LNCaP clone FGC (cell line): ENCODE data around the gene NOM1.

Experiments
- DNase-seq: peaks from one replicate; pipeline ENCODE4 v3.0.0-alpha.2; 2011; ENCODE audit warnings: low read depth
- H3K4me3 ChIP-seq: 2 replicates; pipeline ENCODE4 v1.5.1; 2011; ENCODE audit warnings: mild to moderate bottlenecking, low read depth, low read length, control low read depth
- CTCF ChIP-seq: IDR thresholded peaks from 2 replicates; pipeline ENCODE4 v1.5.1; 2012; ENCODE audit warnings: mild to moderate bottlenecking; ENCODE audit not compliant: control insufficient read depth, insufficient read depth; ENCODE audit errors: extremely low read depth

The NOM1 gene

DNA sequence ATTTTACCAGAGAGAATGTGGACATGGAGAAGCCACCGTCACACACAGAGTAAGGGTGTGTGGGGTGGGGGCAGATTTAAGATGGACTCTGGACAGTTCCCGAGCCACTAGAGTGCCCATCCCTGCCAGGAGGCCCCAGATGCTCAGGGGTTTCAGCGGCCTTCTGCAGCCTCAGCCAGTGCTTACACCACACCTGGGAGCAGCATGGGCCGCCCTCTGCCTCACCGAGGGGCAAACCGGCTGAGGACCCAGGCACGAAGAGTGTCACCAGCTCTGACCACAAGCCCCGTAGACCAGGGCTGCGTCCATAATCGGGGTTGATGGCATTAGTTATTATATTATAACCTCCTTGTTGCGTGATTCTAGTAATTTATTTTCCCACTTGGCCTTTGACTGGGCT is 67.6 kb downstream of the NOM1 start:
- no peak for TF ChIP-seq CTCF
- no peak overlapping the region for H3K4me3 ChIP-seq
- no peak for DNase-seq

GRCh38 chr7:157017603-157018327 is 68.3 kb downstream of the NOM1 start:
- TF ChIP-seq CTCF: no peak
- H3K4me3 ChIP-seq: no peak overlapping the region
- DNase-seq: no peak

DNA sequence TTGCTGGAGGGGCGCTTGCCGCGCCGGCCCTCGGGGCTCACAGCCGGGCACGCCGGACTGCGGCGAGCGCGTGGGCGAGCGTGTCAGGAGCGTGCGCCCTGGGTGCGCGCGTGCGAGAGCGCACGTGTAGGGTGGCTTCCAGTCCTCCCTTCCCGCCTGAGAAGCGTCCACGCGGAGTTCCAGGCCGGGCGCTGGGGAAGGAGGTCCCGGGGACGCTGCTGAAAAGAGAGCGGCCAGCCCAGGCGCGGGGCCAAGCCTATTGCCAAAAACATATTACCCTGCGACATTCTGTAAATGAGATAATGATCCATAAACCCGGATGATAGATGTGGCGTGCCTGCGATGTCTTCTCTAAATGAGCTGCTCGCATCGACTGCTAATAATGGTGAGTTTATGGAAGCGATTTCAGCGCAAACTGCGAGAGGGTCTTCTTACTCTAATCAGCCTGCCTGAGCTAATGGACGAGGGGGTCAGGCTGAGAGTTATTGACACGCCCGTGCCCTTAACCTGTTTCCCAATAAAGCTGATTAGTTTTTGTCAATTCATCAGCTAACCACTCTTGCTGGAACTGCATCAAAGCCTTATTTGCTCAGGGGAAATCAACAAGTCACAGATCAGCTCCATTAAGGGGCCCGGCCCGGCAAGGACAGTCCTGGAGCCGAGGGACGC is 69.0 kb downstream of the NOM1 start:
- no peak for DNase-seq
- TF ChIP-seq CTCF: no peak
- no peak overlapping the region for H3K4me3 ChIP-seq

DNA sequence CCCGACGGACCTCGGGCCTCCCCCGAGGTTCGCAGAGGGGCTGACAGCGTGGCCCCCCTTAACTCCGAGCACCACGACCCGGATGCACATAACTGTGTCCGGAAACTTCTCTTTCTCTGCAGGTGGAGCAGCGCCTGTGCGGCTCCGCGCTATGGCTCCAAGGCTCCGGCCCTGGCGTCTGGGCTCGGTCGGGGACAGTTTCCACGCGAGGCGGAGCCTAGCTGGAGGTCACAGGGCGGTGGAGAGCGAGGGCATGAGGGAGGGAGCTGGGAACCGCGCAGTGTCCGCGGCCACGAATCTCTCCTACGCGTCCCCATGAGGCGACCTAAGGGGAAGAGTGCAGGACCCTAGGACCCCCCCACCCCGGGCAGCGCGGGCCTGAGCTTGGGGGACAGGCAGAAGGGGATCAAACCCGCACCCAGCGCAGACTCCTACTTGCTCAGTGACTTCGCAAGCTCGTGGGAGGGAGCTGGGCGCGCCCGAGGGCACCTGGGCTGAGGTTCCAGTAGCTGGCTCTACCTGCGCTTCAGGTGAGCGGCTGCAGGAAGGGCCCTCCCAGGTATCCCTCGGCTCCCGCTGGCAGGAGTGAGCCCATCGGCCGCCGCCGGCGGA is 69.6 kb downstream of the NOM1 start:
- no peak overlapping the region for H3K4me3 ChIP-seq
- no peak for DNase-seq
- TF ChIP-seq CTCF: no peak

GRCh38 chr7:157019718-157020451 is 70.4 kb downstream of the NOM1 start:
- TF ChIP-seq CTCF: no peak
- H3K4me3 ChIP-seq: no peak overlapping the region
- no peak for DNase-seq

GRCh38 chr7:157020514-157021070 is 71.1 kb downstream of the NOM1 start:
- no peak for TF ChIP-seq CTCF
- DNase-seq: no peak
- H3K4me3 ChIP-seq: no peak overlapping the region
